NT2/D1 (cell line): ENCODE data around the gene GASK1A.

ENCODE experiments used
- SUZ12 ChIP-seq: IDR thresholded peaks from 2 replicates; pipeline ENCODE4 v1.6.1; 2011; ENCODE audit not compliant: insufficient read length, insufficient read depth; ENCODE audit errors: extremely low read depth
- YY1 ChIP-seq: IDR thresholded peaks from 2 replicates; pipeline ENCODE4 v1.6.1; 2011; ENCODE audit not compliant: insufficient read length, insufficient read depth

GRCh38 chr3:43094851-43095250 is 115.7 kb downstream of the GASK1A start:
- no peak for TF ChIP-seq YY1
- TF ChIP-seq SUZ12: no peak
